Ascending aorta (tissue), 1 donor: Measurements from ENCODE around the gene RAD21L1. TPM values are rescaled to one million over a fixed set of nuclear protein-coding genes. Genes with fewer than 3 reads are reported as not detected.

Experiments
- total RNA-seq: library from RNA; depleted of rRNA; stranded (reverse); fragments of >200 nt; gene quantifications from one replicate; pipeline ENCODE4 v1.1.0, GENCODE V29; 2016

RAD21L1 gene
- total RNA-seq, 1 donor from 2014 or later, result not detected

Other genes with a start within 250 kb of the RAD21L1 start
- gene RSPO4, start 223.7 kb upstream of the RAD21L1 start, total RNA-seq, result 1.4 TPM
- 46.8 TPM for gene PSMF1, start 107.4 kb upstream of the RAD21L1 start, total RNA-seq
- gene TMEM74B, start 41.1 kb upstream of the RAD21L1 start, total RNA-seq, result not detected
- gene C20orf202, start 22.6 kb upstream of the RAD21L1 start, total RNA-seq, result not detected
- 10.4 TPM for gene SNPH, start 40.2 kb downstream of the RAD21L1 start, total RNA-seq
- gene SDCBP2, start 103.1 kb downstream of the RAD21L1 start, total RNA-seq, result not detected
- gene FKBP1A, start 167.0 kb downstream of the RAD21L1 start, total RNA-seq, result 202 TPM
- gene NSFL1C, start 240.8 kb downstream of the RAD21L1 start, total RNA-seq, result 58.5 TPM